K562 (cell line): ENCODE measurements around the gene ETNK2. TPM values are rescaled to one million over a fixed set of nuclear protein-coding genes. Genes with fewer than 3 reads are reported as not detected.

Source experiments
- ATAC-seq: fragments of 200-7000 bp; cut with Tn5 transposase; 3 replicates; pipeline ENCODE4 v1.9.1; 2020; ENCODE audit warnings: moderate library complexity
- BruUV-seq: library from RNA; stranded (reverse); fragments of 400-500 nt; replicated peaks from 2 replicates; lab custom pipeline; 2021; lab: Mats Ljungman, UMichigan
- CTCF ChIA-PET: fragments of 300-600 bp; formaldehyde crosslinking; extraction: SDS; loops from one replicate; lab custom pipeline; 2021; ENCODE audit warnings: low intra/inter-chr PET ratio; lab: Yijun Ruan, JAX
- POLR2A ChIA-PET: fragments of 300-600, 350-650 bp; sonication (Branson Sonifier 250); formaldehyde crosslinking; extraction: SDS; loops from one replicate; lab custom pipeline; 2021; ENCODE audit warnings: antibody characterized with exemption, inconsistent platforms; lab: Yijun Ruan, JAX
- DNase-seq, 4 experiments: peaks; one replicate each; pipeline versions ENCODE4 v3.0.0 to v3.0.0-alpha.2; 2011 to 2018; ENCODE audit warnings: low spot score in 3 of 4, mixed read lengths in 3 of 4; ENCODE audit errors: extremely low read depth in 1 of 4
- FAIRE-seq: peaks from 2 replicates; lab custom pipeline; 2011; peaks lifted over from hg19 to GRCh38; lab: Jason Lieb, UNC
- H2AFZ ChIP-seq: 2 replicates; pipeline ENCODE4 v1.6.0; 2011; ENCODE audit warnings: low read depth, low read length, control low read depth, inconsistent platforms
- H3K27ac ChIP-seq: fragments of 200-600 bp; 3 replicates; pipeline ENCODE4 v1.8.0; 2011; ENCODE audit warnings: low read depth, mild to moderate bottlenecking, control low read depth, inconsistent platforms, low read length, moderate library complexity, mixed read lengths; ENCODE audit errors: extremely low read depth
- H3K27me3 ChIP-seq, 2 experiments: fragments of 300-600 bp in 1 of 2; 2 replicates in 1 of 2; 3 replicates in 1 of 2; pipeline versions ENCODE4 v1.6.0 to v1.8.0; 2011; ENCODE audit warnings: inconsistent platforms in 2 of 2, low read length in 2 of 2, mild to moderate bottlenecking in 1 of 2, mixed read lengths in 1 of 2, moderate library complexity in 1 of 2; ENCODE audit not compliant: control insufficient read depth in 2 of 2, insufficient read depth in 2 of 2
- H3K36me3 ChIP-seq: fragments of 300-600 bp; 3 replicates; pipeline ENCODE4 v1.8.0; 2011; ENCODE audit warnings: mild to moderate bottlenecking, low read length, inconsistent platforms; ENCODE audit not compliant: control insufficient read depth, insufficient read depth
- H3K4me1 ChIP-seq, 2 experiments: fragments of 200-600 bp in 1 of 2; replicated peaks in 1 of 2; 2 replicates in 1 of 2; 3 replicates in 1 of 2; pipeline versions ENCODE4 v1.5.1 to v1.8.0; 2011; ENCODE audit warnings: inconsistent platforms in 2 of 2, low read length in 2 of 2, mild to moderate bottlenecking in 1 of 2, mixed read lengths in 1 of 2, moderate library complexity in 1 of 2; ENCODE audit not compliant: control insufficient read depth in 2 of 2, insufficient read depth in 2 of 2
- H3K4me2 ChIP-seq: 2 replicates; pipeline ENCODE4 v1.6.1; 2011; ENCODE audit warnings: low read length, control low read depth, inconsistent platforms, mixed read lengths; ENCODE audit not compliant: insufficient read depth
- H3K4me3 ChIP-seq: fragments of 200-600 bp; sonication (generic), shearing (Covaris generic); 2 replicates; pipeline ENCODE4 v1.5.1; 2016; ENCODE audit warnings: control low read depth, inconsistent platforms
- H3K79me2 ChIP-seq: fragments of 200-600 bp; 3 replicates; pipeline ENCODE4 v1.8.0; 2011; ENCODE audit warnings: low read length, inconsistent platforms; ENCODE audit not compliant: control insufficient read depth, insufficient read depth
- H3K9ac ChIP-seq, 2 experiments: 2 replicates each; pipeline versions ENCODE4 v1.6.0 to v1.6.1; 2011; ENCODE audit warnings: low read depth in 2 of 2, low read length in 2 of 2, control low read depth in 1 of 2, inconsistent platforms in 1 of 2, mild to moderate bottlenecking in 1 of 2, mixed read lengths in 1 of 2; ENCODE audit not compliant: insufficient read depth in 1 of 2
- H3K9me1 ChIP-seq: one replicate; pipeline ENCODE4 v1.6.0; 2011; ENCODE audit warnings: inconsistent platforms, mild to moderate bottlenecking, low read length, moderate library complexity; ENCODE audit not compliant: control insufficient read depth, insufficient read depth
- H3K9me3 ChIP-seq: replicated peaks from 2 replicates; pipeline ENCODE4 v1.5.1; 2011; ENCODE audit warnings: low read depth, low read length, inconsistent platforms; ENCODE audit not compliant: control insufficient read depth, insufficient read depth
- H4K20me1 ChIP-seq: replicated peaks from 2 replicates; pipeline ENCODE4 v1.6.1; 2011; ENCODE audit warnings: low read length, inconsistent platforms, mixed read lengths; ENCODE audit not compliant: control insufficient read depth, insufficient read depth
- CBX1 ChIP-seq: sonication (generic); IDR thresholded peaks from 2 replicates; pipeline ENCODE4 v1.6.1; 2016; ENCODE audit warnings: antibody characterized with exemption, low read depth, mild to moderate bottlenecking
- DEAF1 ChIP-seq: fragments of 450-650 bp; formaldehyde crosslinking; IDR thresholded peaks from 2 replicates; pipeline ENCODE4 v1.4.0; 2020; ENCODE audit warnings: mild to moderate bottlenecking, moderate library complexity
- E2F8 ChIP-seq: fragments of 450-650 bp; IDR thresholded peaks from 2 replicates; pipeline ENCODE4 v1.7.1; 2018; ENCODE audit warnings: mild to moderate bottlenecking, low read depth; ENCODE audit not compliant: partially characterized antibody
- HNRNPL ChIP-seq: fragments of 200-400 bp; formaldehyde crosslinking; IDR thresholded peaks from 2 replicates; pipeline ENCODE4 v1.6.1; 2017; ENCODE audit warnings: low read depth, mild to moderate bottlenecking, low read length
- KHSRP ChIP-seq: fragments of 450-650 bp; IDR thresholded peaks from 2 replicates; pipeline ENCODE4 v1.6.1; 2017
- MAZ ChIP-seq, 2 experiments: fragments of 450-650 bp in 1 of 2; sonication (generic) in 1 of 2; formaldehyde crosslinking; IDR thresholded peaks in 1 of 2; conservative IDR thresholded peaks in 1 of 2; 2 replicates each; pipeline versions ENCODE4 v1.4.0 to v1.5.0; 2020; ENCODE audit warnings: mild to moderate bottlenecking in 1 of 2, missing genetic modification reagents in 1 of 2
- MYNN ChIP-seq, 2 experiments: sonication (generic); formaldehyde crosslinking in 1 of 2; IDR thresholded peaks; 2 replicates each; pipeline versions ENCODE4 v1.5.0 to v1.6.1; 2016 to 2020; ENCODE audit warnings: antibody characterized with exemption in 1 of 2, missing genetic modification reagents in 1 of 2
- NCOA2 ChIP-seq, 2 experiments: fragments of 450-650 bp; IDR thresholded peaks; 2 replicates each; pipeline ENCODE4 v1.6.1; 2018; ENCODE audit warnings: mild to moderate bottlenecking in 2 of 2, moderate library complexity in 1 of 2; ENCODE audit not compliant: partially characterized antibody in 2 of 2
- PHF21A ChIP-seq: fragments of 450-650 bp; IDR thresholded peaks from 2 replicates; pipeline ENCODE4 v1.6.1; 2017; ENCODE audit warnings: low read depth, borderline replicate concordance
- RBM15 ChIP-seq: fragments of 200-400 bp; formaldehyde crosslinking; IDR thresholded peaks from 2 replicates; pipeline ENCODE4 v1.6.1; 2018; ENCODE audit warnings: mild to moderate bottlenecking, low read length, moderate library complexity; ENCODE audit not compliant: insufficient read depth
- SAP30 ChIP-seq: fragments of 200-600 bp; sonication (generic); IDR thresholded peaks from 2 replicates; pipeline ENCODE4 v1.6.1; 2012; ENCODE audit warnings: borderline replicate concordance, low read depth, mild to moderate bottlenecking, moderate library complexity, low read length, control low read depth, inconsistent platforms; ENCODE audit not compliant: insufficient read depth, poor library complexity, severe bottlenecking
- SIRT6 ChIP-seq: IDR thresholded peaks from one replicate; pipeline ENCODE4 v1.6.1; 2012; ENCODE audit warnings: low read depth, mild to moderate bottlenecking, control low read depth, inconsistent platforms, low read length, moderate library complexity
- SIX5 ChIP-seq, 2 experiments: IDR thresholded peaks; 2 replicates each; pipeline ENCODE4 v1.6.1; 2011; ENCODE audit warnings: low read length in 2 of 2, borderline replicate concordance in 1 of 2, low read depth in 1 of 2, mild to moderate bottlenecking in 1 of 2, moderate library complexity in 1 of 2; ENCODE audit not compliant: insufficient read depth in 1 of 2
- SREBF1 ChIP-seq: fragments of 150-350 bp; IDR thresholded peaks from 2 replicates; pipeline ENCODE4 v1.6.1; 2014; ENCODE audit warnings: antibody characterized with exemption, low read depth, low read length, borderline replicate concordance
- ZBTB26 ChIP-seq: fragments of 450-650 bp; formaldehyde crosslinking; IDR thresholded peaks from 2 replicates; pipeline ENCODE4 v1.4.0; 2022; ENCODE audit warnings: missing genetic modification characterization
- ZNF431 ChIP-seq: sonication (generic); formaldehyde crosslinking; IDR thresholded peaks from 2 replicates; pipeline ENCODE4 v1.8.0; 2022; ENCODE audit warnings: mild to moderate bottlenecking, missing genetic modification reagents
- ZNF79 ChIP-seq: fragments of 250-450 bp; sonication (Bioruptor Pico); IDR thresholded peaks from 2 replicates; pipeline ENCODE4 v1.4.0; 2020; ENCODE audit warnings: low read depth, mild to moderate bottlenecking, moderate library complexity
- WGBS: fragments of 100-300 bp; shearing (Covaris generic); methylation state at CpG from one replicate; pipeline ENCODE4 v1.1.6; 2016; ENCODE audit warnings: low coverage, mixed read lengths; ENCODE audit not compliant: insufficient coverage; ENCODE audit errors: missing lambda C conversion rate; 5-methylcytosine and 5-hydroxymethylcytosine counted together
- in situ Hi-C: fragments of 300-500 bp; cut with MboI; formaldehyde crosslinking; loops from 4 replicates; pipeline ENCODE4 v1.15.0; 2018; ENCODE audit warnings: inconsistent platforms, mixed read lengths
- intact Hi-C: fragments of 100-400 bp; cut with micrococcal nuclease; formaldehyde crosslinking; loops from 2 replicates; pipeline ENCODE4 v1.14.2; 2022
- polyA plus RNA-seq, 8 experiments: library from polyadenylated mRNA; depleted of rRNA in 4 of 8; stranded (reverse) in 5 of 8; unstranded in 3 of 8; fragments of >200 nt; fragmentation: Nextera tagmentation in 2 of 8; fragmentation: Illumina TruSeq in 1 of 8; extraction: Ambion mirVana in 2 of 8; extraction: Trizol in 1 of 8; gene quantifications; 2 replicates each; pipeline versions ENCODE4 v1.2.1 to v1.2.3, GENCODE V29; 2011 to 2014; ENCODE audit warnings: inconsistent platforms in 1 of 8, missing spikeins in 1 of 8
- total RNA-seq, 7 experiments: library from RNA; depleted of rRNA in 6 of 7; stranded (reverse); fragments of >200 nt in 6 of 7; fragmentation: Illumina TruSeq in 2 of 7; extraction: Trizol in 2 of 7; gene quantifications; 2 replicates each; pipeline versions ENCODE4 v1.2.1 to v1.2.3, GENCODE V29; 2011 to 2021; ENCODE audit warnings: low replicate concordance in 1 of 7

Gene ETNK2
- total and polyA plus RNA-seq, 9 of the 15 experiments (the other 6 are each of a cell fraction or from before 2014, with no cell fraction given), result 0.03 to 0.38 (median 0.13) TPM; not detected in 4

- peaks cover 30 to 72% of the 10 kb centered on the region in 2 experiments; a peak in 4 of 5 replicates for H3K27me3 ChIP-seq
- 0% methylated on average over 2 of the region's 2 CpGs for WGBS
- no peak for DNase-seq
- no peak overlapping the region for H3K27ac ChIP-seq
- 0 out of 2 replicates have a peak, but pooled peaks cover 3% of the 10 kb centered on the region for H4K20me1 ChIP-seq
- no peak overlapping the region for H3K9ac ChIP-seq
- intact Hi-C loops (no loop called here), in situ Hi-C loops (no loop called here)
- no peak overlapping the region for H3K4me3 ChIP-seq
- ChIA-PET POLR2A (no interaction called here), CTCF (no interaction called here)
- no peaks in the 10 kb centered on the region for H3K9me3 ChIP-seq
- H3K4me2 ChIP-seq, result no peak overlapping the region
- no peak for ATAC-seq
- no peak overlapping the region for H2AFZ ChIP-seq
- no peaks in the 10 kb centered on the region for H3K9me1 ChIP-seq
- H3K4me1 ChIP-seq, result no peaks in the 10 kb centered on the region
- no peak for FAIRE-seq
- no TSS peak for BruUV-seq
- H3K36me3 ChIP-seq, result no peaks in the 10 kb centered on the region
- H3K79me2 ChIP-seq, result no peaks in the 10 kb centered on the region
- TF ChIP-seq MAZ (CRISPR knock-in tag; conservative IDR thresholded peaks at IDR 0.05 in 1 of 2, IDR thresholded peaks at IDR 0.05 in 1 of 2), result no peak
- TF ChIP-seq CBX1, result no peak
- no peak for TF ChIP-seq HNRNPL
- TF ChIP-seq NCOA2 (IDR thresholded peaks at IDR 0.05; ENCODE audit: partially characterized antibody in 2 of 2), result no peak
- no peak for TF ChIP-seq MYNN (IDR thresholded peaks at IDR 0.05)
- TF ChIP-seq MYNN (CRISPR knock-in tag; IDR thresholded peaks at IDR 0.05), result no peak
- TF ChIP-seq PHF21A, result no peak
- no peak for TF ChIP-seq SAP30
- TF ChIP-seq ZNF79 (CRISPR knock-in tag), result no peak
- no peak for TF ChIP-seq SIRT6
- TF ChIP-seq ZBTB26, result no peak
- no peak for TF ChIP-seq RBM15
- no peak for TF ChIP-seq ZNF431
- no peak for TF ChIP-seq SREBF1
- no peak for TF ChIP-seq SIX5 (IDR thresholded peaks at IDR 0.05; ENCODE audit: borderline replicate concordance in 1 of 2, insufficient read depth in 1 of 2, low read depth in 1 of 2, low read length in 2 of 2)
- TF ChIP-seq DEAF1 (CRISPR knock-in tag), result no peak
- no peak for TF ChIP-seq KHSRP
- TF ChIP-seq E2F8, result no peak
These were observed 58.1 kb downstream of the ETNK2 start for GRCh38 chr1:204093781-204094180.
